Fibroblast of mammary gland (primary cell): ENCODE measurements around the gene RTP2.

ENCODE experiments used
- DNase-seq: peaks from one replicate; pipeline ENCODE4 v3.0.0-alpha.2; 2010; ENCODE audit warnings: low read depth
- H3K4me3 ChIP-seq: 2 replicates; pipeline ENCODE4 v1.5.1; 2011; ENCODE audit warnings: low read depth, mild to moderate bottlenecking, low read length, moderate library complexity; ENCODE audit not compliant: control insufficient read depth
- TF ChIP-seq, protein P1 (sequence below): conservative IDR thresholded peaks from 2 replicates; pipeline ENCODE4 v1.5.1; 2011; ENCODE audit warnings: low read depth, low read length, inconsistent platforms; ENCODE audit not compliant: control insufficient read depth, insufficient read depth

The RTP2 gene

GRCh38 chr3:187702507-187703033 is at the start of gene RTP2:
TSS of gene RTP2 (minus strand) at chr3:187702557. CDS start at chr3:187702128, 429 bp downstream.
- H3K4me3 ChIP-seq: no peak within 1 kb of the TSS
- DNase-seq: no peak
- TF ChIP-seq, protein P1, sequence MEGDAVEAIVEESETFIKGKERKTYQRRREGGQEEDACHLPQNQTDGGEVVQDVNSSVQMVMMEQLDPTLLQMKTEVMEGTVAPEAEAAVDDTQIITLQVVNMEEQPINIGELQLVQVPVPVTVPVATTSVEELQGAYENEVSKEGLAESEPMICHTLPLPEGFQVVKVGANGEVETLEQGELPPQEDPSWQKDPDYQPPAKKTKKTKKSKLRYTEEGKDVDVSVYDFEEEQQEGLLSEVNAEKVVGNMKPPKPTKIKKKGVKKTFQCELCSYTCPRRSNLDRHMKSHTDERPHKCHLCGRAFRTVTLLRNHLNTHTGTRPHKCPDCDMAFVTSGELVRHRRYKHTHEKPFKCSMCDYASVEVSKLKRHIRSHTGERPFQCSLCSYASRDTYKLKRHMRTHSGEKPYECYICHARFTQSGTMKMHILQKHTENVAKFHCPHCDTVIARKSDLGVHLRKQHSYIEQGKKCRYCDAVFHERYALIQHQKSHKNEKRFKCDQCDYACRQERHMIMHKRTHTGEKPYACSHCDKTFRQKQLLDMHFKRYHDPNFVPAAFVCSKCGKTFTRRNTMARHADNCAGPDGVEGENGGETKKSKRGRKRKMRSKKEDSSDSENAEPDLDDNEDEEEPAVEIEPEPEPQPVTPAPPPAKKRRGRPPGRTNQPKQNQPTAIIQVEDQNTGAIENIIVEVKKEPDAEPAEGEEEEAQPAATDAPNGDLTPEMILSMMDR: no peak

DNA sequence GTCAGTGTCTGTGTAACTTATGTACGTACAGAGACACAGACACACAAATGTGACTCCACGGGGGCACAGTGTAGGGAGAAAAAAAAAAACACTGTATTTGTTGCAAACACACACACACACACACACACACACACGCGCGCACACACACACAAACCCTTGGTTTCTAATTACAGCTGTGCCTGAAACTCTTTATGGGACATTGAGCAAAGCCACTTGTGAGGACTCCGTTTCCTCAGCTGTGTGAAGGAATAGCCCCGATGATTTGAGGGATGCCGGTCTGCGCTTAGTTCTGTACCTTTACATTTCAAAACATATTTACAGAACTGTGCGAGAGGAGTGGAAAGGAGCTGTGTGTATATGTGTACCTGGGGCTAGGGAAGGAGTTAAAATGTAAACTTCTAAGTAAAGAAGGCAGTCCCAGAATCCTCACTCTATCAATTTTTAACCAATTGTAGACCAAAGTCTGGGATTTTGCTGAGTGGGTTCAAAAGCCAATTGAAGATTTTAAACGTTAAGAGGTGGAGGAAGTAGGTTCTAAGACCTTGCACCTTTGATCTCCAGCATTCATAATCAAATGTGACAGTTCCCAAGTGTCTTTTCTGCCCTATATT is 48.3 kb upstream of the RTP2 start:
- TF ChIP-seq, protein P1: no peak
- DNase-seq: no peak
- H3K4me3 ChIP-seq: no peak overlapping the region

- no peak for DNase-seq
- TF ChIP-seq, protein P1: no peak
- no peak overlapping the region for H3K4me3 ChIP-seq
These were observed 47.7 kb upstream of the RTP2 start for GRCh38 chr3:187750006-187750512.

- DNase-seq: peak; percentile 84
- TF ChIP-seq, protein P1: peak; percentile 100
- no peak overlapping the region for H3K4me3 ChIP-seq
These were observed 45.7 kb upstream of the RTP2 start for GRCh38 chr3:187748050-187748481.

GRCh38 chr3:187747506-187747905 is 45.1 kb upstream of the RTP2 start:
- no peak for DNase-seq
- TF ChIP-seq, protein P1: no peak
- H3K4me3 ChIP-seq: no peak overlapping the region

DNA sequence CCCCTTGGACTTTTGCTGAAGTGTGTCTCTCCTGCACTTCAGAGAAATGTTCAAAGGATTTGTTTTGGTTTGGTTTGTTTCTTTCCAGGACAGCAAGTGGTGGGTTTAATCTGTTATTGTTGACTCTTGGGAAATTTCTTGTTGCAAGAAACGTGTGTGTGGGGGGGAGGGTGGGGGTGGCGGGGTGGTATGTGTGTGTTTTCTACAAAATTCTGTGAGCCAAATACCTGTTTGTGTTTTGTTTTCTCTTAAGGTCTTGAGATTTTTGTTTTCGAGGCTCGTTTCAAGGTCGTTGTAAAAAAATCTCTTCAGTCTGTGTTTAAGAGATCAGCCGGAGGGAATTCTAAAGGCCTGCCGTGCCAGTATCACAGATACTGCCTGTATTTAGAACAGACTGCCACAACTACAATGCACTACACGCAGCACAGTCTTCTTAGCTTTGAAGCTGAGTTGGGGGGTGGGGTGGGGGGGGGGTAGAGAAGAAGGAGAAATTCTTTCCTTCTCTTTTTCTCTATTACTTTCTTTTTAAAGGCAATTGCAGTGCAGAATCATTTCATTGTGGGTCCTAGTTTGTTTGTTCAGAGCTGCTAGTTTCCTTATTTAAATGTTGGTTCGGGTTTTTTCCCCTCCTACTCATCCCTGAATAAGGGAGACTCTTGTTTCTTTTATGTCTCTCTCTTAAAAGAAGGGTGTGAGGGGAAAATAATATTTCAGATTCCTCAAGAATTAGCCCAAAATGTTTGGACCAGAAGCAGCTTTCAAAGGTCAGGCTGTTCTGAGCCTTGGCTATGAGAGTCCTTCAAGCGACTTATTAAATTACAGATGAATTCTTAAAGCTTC is 44.3 kb upstream of the RTP2 start:
- TF ChIP-seq, protein P1: no peak
- H3K4me3 ChIP-seq: peak overlapping the region; percentile 99
- DNase-seq: peak; percentile 51
